NCI-H345 treated with DMSO at 0.1 percent for 48 hours (cell line): Measurements from ENCODE around the gene TBXAS1.
"Not testable (repeated sequence)": the region's sequence is repeated elsewhere in the genome, so short reads cannot be mapped to it uniquely, and the experiment has no call there.

Source experiments
- DNase-seq: peaks from one replicate; lab custom pipeline; 2025; ENCODE audit not compliant: unreplicated experiment; lab: John Stamatoyannopoulos, UW

The TBXAS1 gene

GRCh38 chr7:139886899-139887298 is 57.8 kb downstream of the TBXAS1 start:
- DNase-seq = no peak

GRCh38 chr7:139887992-139888481 is 59.0 kb downstream of the TBXAS1 start:
- no peak for DNase-seq

GRCh38 chr7:139889186-139889871 is 60.3 kb downstream of the TBXAS1 start:
- no peak for DNase-seq

- no peak for DNase-seq
Measured at GRCh38 chr7:139893461-139893860, 64.4 kb downstream of the TBXAS1 start.

GRCh38 chr7:139893999-139894398 is 64.9 kb downstream of the TBXAS1 start:
- no peak for DNase-seq

- DNase-seq = no peak
Measured at GRCh38 chr7:139895141-139895829, 66.2 kb downstream of the TBXAS1 start.

- no peak for DNase-seq
Measured at GRCh38 chr7:139896288-139896687, 67.2 kb downstream of the TBXAS1 start.

- DNase-seq = no peak
Measured at GRCh38 chr7:139896831-139897230, 67.8 kb downstream of the TBXAS1 start.

GRCh38 chr7:139897422-139898090 is 68.5 kb downstream of the TBXAS1 start:
- no peak for DNase-seq

GRCh38 chr7:139898483-139898882 is 69.4 kb downstream of the TBXAS1 start:
- no peak for DNase-seq

GRCh38 chr7:139899328-139899955 is 70.4 kb downstream of the TBXAS1 start:
- DNase-seq = no peak

GRCh38 chr7:139900326-139900725 is 71.3 kb downstream of the TBXAS1 start:
- no peak for DNase-seq

- no peak for DNase-seq
Measured at GRCh38 chr7:139901056-139901795, 72.2 kb downstream of the TBXAS1 start.

GRCh38 chr7:139901901-139902300 is 72.8 kb downstream of the TBXAS1 start:
- no peak for DNase-seq

GRCh38 chr7:139902436-139903102 is 73.5 kb downstream of the TBXAS1 start:
- DNase-seq = no peak

GRCh38 chr7:139903103-139903477 is 74.0 kb downstream of the TBXAS1 start:
- not testable (repeated sequence) for DNase-seq

- DNase-seq = no peak
Measured at GRCh38 chr7:139906879-139907278, 77.8 kb downstream of the TBXAS1 start.

- DNase-seq = no peak
Measured at GRCh38 chr7:139908792-139909191, 79.7 kb downstream of the TBXAS1 start.

- DNase-seq = no peak
Measured at GRCh38 chr7:139909379-139910050, 80.5 kb downstream of the TBXAS1 start.
